SHP77 treated with DMSO at 0.1 percent for 48 hours (cell line): ENCODE results near the gene EZH1.
A peak's percentile ranks its signal among the peaks of the same experiment; 100 is the strongest.

Experiments used
- DNase-seq: peaks from one replicate; lab custom pipeline; 2025; lab: John Stamatoyannopoulos, UW

Gene EZH1

DNA sequence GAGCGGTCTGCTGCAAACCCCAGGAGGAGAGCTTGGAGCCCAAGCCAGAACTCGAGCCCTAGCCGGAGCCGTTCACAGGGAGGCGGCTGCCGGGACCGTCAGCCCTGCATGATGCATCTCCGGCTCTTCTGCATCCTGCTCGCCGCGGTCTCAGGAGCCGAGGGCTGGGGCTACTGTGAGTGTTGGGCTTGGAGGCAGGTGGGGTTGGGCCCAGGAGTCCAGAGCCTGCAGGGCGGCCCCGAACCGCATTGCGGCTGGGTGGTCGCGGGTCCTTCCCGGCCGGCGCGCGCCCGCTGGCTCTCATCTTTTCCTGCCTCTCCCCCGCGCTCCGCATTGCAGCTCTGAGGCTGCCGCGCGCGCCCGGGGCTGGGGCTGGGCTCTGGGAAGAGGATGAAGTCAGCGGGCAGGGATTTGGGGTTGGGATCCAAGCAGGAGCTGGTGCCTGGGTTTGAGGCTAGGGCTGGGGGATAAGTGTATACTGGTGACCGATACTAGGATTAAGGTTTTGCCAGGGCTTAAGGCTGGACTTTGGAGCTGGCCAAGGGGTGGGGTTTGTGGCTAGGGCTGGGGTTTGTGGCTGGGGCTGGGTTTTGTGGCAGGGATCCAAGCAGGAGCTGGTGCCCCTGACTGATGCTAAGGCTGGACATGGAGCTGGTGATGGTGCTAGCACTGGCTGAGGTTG, 62.0 kb downstream of the EZH1 start:
- peak; percentile 25 for DNase-seq

DNA sequence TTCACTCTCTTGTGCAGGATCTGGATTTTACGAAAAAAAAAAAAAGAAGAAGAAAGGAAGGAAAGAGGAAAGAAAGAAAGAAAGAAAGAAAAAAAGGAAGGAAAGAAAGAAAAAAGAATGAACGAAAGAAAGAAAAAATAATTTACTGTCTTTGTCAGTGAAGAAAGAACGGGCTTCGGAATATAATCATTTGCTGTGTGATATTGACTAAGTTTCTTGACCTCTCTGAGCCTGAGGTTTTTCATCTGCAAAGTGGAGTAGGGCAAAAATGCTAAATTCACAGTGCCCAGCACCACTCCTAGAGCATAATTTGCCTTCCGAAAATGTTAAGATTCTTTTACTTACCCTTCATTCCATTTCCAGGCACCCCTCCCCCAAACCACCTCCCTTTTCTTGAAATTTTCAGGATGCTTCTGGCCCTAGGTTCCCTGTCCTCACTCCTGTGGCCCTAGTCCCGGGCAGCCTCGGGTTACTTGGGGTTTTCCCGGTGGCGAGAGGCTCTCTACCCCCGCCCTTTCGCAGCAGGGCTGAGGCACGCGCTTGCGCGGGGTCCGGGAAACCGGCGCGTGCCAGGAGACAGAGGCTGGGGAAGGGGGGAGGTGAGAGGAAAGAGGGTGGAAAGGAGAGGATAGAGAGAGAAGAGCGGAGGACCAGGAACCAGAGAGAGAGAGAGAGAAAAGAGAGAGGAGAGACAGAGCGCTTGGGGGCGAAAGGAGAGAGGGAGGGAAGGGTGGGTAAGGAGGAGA, 62.7 kb downstream of the EZH1 start, which contains the start of gene CNTNAP1:
Gene CNTNAP1, plus strand, starts transcription at position 556 of the 746 bp plus-strand sequence. CDS start 299 bp downstream, outside the sequence.
- DNase-seq = peak; percentile 25

DNA sequence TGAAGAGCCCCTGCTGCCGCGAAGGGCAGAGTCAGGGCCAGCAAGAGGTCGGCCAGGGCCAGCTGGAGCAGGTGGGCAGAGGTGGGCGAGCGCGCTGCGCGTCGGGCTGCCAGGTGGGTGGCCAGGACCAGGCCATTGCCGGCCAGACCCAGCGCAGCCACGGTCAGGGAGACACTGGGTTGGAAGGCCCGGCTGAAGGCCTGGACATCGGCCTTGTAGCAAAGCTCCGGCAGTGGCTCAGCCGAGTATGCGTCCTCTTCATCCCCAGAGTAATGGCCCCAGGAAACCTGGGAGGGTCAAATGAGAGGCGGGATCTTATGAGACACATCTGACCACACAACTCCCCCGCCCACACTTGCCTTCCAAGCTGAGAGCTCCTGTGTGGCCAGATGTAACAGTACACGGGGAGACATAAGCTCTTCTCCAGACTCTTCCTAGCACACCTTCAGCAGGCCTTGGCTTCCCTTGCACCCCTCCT, 64.5 kb downstream of the EZH1 start:
- DNase-seq = peak; percentile 18

DNA sequence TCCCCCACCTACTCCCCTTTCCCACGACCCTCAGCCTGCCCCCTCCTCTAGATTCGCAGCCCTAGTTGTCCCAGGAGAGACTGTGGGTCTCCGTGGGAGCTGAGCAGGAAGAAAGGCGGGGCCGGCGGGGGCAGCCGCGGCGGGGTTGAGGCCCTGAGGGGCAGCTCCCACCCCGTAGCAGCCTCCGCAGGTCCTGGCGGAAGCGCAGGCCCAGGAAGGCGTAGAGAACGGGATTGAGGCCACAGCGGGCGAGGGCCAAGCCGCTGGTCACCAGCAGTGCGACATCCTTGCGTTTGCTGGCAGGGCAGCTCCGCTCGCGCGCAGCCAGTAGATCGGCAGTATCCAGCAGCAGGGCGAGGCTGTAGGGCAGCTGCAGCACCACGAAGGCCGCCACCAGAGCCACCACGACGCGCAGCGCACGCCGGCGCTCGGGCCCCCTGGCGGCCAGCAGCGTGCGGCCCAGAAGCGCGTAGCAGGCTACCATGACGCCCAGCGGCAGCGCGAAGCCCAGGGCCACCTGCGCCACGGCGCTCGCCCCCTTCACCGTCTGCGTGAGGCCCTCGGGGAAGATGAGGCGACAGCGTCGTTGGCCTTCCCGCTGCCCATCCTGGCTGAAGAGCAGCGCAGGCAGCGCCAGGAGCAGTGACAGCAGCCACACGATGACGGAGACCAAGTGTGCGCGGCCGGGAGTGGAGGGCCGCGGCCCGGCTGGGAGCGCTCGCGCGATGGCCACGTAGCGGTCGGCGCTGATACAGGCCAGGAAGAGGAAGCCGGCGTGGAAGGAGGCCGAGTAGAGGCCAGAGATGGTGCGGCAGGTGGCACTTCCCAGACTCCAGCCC, 65.1 kb downstream of the EZH1 start:
- peak; percentile 67 for DNase-seq

DNA sequence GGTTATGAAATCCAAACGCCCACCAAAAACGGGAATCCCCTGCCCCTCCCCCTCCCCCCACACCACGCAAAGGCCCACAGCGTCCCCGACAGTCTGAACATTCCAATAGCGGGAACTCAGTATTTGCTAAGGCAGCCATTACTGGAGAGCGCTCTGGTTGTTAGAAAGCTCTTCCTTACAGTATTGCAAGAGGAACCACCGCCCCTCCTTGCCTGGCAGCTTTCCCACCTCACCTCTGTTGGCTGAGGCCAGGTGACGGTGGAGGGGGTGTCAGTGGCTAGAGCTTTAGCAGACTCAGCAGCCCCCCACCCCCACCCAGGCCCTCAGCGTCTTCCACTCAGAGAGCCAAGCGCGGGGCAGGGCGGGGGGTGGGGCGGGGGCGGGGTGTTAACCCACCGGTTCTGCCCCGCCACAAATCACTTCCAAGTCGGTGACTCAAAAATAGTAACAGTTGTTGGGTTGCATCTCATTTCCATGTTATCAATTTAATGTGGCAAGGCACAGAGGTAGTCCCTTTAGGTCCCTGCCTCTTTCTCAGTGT, 65.8 kb downstream of the EZH1 start:
- peak; percentile 45 for DNase-seq

DNA sequence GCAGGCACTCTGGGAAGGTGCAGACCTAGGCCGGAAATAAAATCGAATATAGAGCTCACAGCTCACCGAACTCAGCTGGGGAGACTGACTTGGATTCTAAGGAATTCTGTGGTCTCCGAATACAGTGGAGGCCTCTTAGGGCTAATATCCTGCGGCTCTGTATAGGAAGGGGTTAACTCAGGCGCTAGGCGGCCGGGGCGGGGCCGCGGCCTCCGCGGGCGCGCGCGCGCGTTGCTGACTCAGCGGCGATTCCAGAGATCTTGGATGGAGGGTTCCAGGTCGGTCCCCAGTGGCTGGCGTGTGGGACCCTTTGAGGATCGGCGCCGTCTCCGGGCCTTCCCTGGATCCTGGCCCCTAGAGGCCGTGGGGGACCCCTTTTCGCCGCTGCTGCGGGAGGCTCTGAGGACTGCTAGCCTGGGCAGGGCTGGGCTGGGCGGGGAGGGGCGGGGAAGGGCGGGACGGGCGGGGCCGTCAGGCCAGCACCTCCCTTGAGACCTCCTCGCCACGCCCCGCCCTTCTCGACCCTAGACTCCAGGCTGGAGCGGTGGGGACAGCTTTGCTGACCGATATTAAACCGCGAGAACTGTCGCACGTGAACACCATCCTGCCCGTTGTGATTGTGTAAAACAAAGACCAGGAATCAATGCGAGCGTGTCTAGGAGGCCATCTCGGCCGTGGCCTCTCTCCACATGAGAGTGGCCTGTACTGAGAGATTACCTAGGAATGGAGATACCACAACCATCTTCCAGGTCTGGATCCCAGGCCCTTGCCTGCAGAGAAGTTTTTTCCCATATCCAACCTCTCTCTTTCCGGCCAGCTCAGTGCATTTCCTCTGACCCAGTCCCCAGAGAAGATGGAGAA, 66.7 kb downstream of the EZH1 start:
- peak; percentile 87 for DNase-seq

DNA sequence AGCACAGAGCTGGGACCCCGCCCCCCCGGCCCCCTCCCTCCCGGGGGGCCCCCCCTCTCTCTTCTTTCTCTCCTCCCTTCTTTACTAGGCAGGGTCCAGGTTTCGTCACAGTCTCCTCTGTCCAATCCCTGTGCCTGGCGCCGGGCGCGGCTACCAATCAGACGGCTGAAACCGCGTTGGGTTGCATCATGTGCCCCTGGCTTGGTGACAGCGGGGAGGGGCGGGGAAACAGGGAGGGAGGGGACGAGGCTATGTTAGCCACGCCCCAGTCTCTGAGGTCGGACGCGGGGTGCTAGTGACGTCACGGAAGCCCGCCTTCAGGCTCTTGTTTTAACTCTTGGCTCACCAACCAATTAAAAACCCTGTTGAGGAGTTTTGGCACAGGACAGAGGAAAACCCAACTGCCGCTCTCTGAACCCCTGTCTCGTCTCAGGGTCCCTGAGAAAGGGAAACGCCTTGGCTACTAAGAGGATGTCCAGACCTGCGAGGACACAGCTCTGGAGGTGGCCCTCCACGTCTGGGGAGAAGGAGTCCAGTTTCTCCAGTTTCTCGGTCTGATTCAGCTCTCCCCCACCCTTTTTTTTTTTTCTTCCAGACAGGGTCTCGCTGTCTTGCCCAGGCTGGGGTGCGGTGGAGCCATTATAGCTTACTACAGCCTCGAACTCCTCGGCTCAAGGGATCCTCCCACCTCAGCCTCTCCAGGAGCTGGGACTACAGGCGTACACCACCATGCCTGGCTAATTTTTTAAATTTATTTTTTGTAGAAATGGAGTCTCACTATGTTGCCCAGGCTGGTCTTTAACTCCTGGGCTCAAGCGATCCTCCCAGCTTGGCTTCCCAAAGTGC, 67.6 kb downstream of the EZH1 start:
- peak; percentile 96 for DNase-seq

DNA sequence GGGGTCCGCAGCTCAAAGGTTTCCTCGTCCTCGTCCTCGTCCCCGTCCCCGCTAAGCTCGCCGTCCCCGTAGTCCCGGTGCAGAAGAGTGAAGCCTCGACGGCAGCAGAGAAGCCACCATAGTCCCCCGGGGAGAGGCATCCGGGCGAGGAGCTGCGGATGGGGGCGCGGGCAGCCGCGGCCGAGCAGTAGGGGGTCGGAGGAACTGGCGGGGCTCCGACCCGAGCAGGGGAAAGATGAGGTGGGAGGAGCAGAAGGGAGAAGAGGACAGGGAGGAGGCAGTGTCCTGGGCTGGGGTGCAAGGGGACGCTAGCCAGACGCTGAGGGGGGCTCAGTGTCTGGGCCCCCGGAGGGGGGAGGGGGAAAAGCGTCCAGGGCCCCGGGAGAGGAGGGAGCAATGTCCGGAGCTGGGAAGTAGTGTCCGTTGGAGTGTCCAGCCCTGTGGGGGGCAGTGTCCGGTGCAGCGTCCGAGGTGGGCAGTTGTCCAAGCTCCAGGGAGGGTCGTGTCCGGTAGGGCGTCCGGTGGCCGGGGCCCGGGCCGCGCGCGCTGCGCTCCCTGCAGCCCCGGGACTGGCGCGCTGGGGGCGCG, 68.3 kb downstream of the EZH1 start, which contains the start of gene PLEKHH3:
Gene PLEKHH3, minus strand, starts transcription at position 571 of the 588 bp plus-strand sequence. Its CDS starts 431 bp downstream, at position 140.
- DNase-seq = no peak

DNA sequence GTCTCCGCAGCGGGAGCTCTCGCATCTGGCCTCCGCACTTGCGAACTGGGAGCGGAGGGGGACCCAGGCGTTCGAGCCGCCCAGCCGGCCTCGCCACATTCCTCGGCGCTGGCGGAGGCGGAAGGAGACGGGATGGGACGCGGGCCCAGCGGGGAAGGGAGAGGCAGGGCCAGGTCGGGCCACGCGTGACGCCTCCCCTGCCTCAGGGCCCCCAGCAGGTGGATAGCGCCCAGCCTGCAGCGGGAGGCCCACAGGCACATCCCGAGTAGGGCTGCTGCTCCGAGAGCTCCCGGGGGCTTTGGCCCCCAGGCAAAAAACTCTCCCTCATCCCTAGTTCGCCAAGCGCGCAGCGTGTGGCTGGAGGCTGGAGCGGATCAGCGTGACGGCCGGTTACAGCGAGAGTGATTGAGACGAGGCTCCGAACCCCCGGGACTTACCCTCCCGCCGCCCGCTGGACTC, 68.8 kb downstream of the EZH1 start:
- no peak for DNase-seq

DNA sequence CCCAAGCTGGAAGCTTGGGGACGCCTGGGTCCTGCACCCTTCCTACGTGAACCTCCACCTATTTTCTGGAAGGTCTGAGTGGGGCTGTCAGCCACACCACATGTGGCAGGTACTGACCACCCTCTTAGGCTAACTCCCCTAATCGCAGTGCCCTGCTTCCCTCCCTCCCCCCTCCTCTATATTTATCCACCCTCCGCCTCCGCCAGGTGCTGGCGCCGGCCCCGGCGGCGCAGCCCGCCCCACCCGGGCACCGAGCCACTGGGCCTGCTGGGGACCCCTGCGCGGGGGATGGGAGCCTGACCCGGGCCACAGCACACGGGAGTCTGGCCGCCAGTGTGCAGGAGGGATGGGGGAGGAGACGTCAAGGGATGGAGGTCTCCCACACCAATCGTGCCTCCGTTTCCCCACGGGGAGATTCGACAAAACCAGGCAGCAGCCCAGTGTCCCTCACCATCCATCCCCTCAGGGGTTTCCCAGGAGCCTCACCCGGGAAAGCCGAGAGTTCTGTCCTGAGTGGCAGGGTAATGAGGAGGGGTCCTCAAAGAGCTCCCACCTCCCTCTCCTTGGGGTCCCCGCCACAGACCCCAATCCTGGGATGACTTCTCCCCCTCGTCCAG, 69.4 kb downstream of the EZH1 start:
- no peak for DNase-seq

DNA sequence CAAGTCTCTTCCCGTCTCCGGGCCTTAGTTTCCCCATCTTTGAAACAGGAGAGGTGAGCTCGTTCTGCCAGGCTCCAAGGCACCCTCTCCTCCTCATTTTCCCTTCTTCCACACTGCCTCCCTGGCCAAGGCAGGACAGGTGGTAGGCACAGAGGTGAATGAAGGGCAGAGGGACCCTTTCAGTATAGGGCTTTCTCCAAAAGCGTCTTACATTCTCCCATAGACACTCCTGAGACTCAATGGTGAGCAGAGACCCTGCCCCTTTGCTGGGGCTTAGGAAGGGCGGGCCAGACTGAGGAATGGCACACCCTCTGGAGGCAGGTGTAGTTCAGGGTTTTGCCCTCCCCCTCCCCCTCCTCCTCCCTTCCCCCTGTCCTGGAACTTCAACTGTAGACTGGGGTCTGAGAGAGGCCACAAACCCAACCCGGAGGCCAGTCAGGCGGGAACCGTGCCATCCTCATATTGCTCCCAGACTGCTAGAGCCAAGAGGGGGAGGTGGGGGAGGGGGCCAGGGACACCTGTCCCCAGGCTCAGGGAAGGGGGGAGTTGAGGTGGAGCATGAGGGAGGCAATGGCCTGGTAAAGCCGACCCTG, 70.0 kb downstream of the EZH1 start:
- peak; percentile 36 for DNase-seq

DNA sequence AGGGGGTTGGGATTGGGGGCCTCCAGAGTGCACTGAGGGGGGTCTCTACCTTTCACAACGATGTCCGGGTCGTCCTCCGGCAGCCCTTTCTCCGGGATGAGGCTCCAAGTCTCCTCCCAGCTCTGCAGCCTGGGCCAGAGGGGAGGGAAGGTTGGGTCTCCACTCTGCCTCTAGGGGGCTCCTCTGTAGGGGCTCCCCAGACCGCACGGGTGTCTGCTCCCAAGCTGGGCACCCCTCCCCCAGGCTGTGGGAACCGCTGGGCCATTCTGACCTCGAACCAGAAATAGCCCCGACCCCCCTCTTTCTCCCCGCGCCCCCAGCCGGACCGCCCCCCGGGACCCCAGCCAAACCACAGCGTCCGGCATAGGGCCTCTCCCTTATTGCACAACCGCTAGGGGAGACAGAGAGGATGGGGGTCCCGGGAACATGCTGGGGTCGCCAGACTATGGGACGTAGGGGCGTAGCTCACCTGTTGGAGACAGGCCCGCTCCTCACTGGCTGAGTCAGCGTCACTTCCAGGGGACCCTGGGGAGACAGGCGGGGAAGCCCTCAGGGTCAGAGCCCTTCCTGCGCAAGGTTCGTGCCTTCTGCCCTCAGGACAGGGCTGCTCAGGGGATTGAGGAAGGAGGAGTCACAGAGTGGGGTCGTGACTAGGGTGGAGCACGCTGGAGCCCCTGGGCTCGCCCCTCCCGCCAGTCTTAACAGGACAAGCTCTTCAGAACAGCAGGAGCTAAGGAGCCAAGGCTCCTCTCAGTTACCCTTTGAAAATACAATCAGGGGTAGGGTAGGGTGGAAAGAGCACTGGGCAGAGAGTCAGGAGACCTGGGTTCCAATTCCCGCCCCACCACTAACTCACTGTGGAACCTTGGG, 70.7 kb downstream of the EZH1 start:
- DNase-seq = no peak

DNA sequence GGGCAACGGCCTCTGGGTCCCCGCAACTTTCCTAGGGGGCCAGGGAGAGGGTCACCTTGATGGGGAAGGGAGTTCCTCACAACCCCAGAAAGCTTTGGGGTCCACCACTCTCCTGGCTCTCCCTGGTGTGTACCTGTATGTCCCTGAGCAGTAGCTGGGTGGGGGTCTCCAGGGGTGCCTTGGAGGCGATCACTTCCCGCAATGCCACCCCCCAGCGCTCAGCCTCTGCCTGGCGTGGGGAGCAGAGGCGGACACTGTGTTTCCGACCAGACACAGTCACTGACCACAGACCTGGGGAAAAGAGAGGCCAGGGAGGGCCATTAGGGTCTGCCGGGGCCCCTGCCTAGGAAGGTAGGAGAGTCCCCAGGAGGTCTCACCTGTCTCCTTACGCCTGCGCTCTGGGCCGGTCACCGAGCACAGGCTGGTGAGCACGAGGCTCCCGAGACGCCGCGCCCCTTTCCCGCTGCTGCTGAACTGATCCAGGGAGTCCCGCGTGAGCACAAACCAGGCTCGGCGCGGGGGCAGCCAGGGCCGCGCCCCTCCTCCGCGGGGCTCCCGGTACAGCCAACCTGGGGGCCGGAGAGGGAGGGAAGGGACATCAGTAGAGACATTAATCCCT, 71.5 kb downstream of the EZH1 start:
- DNase-seq = no peak

DNA sequence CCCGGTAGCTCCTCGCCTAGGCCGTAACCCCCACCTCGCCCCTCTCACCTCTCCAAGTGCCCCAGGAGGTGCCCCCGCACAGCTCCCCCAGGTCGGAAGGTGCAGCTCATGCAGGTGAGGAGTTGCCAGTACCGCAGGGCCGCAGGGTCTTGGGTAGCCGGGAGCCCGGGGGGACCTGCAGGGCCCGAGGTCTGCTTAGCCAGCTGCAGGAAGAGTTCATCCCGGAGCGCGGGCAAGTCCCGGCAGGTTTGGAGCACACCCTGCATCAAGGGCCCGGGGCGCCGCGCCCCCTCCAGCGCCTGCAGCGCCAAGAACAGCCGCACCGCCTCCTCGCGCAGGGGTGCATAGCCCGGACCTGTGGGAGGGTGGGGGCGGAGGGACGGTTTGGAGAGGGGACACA, 72.8 kb downstream of the EZH1 start:
- no peak for DNase-seq

DNA sequence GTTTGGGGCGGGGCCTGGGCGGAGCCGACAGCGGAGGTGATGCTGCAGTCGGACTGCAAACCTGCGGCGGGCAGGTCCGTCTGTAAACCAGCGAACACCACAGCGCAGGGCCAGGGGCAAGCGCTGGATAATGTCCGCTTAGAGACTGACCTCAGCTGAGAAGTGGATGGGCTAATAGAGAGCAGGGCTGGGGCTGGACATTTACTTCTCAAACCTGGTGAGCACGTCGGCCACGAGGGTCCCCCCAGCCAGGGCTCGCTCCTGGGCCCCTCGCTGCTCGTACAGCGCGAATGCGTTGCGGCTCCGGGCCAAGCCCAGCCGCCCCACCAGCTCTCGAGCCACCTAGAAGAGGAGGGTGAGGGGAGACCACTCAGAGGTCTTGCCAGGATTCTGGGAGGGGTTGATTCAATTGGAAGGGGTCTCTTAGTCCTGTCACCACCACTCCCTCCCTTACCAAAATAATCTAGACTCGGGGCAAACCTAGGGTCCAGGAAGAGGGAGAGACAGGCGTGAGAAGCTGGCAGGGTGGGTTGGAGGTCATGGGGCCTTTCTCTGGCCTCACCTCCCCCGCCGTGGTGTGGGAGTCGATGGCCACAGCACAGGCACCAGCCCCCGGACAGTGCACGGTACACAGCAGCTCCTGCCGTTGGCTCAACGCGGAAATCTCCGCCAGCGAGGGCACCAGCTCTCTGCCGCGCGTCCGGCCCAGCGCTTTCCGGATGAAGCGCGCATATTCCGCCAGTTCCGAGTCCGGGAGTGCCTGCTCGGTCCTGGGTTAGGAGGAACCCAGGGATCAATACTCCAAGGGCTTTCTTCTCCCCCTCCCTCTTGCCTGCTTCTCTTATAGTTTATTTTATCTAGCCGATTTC, 73.8 kb downstream of the EZH1 start:
- DNase-seq = no peak
